HCT116 (cell line): ENCODE measurements around the gene ACOT12.

ENCODE experiments used
- CTCF ChIP-seq, 3 experiments: fragments of 200-600 bp in 1 of 3; sonication (generic) in 1 of 3; IDR thresholded peaks in 2 of 3; conservative IDR thresholded peaks in 1 of 3; 2 replicates each; pipeline ENCODE4 v1.5.1; 2012 to 2017; ENCODE audit warnings: low read depth in 2 of 3, low read length in 2 of 3, antibody characterized with exemption in 1 of 3, borderline replicate concordance in 1 of 3, control low read depth in 1 of 3, mild to moderate bottlenecking in 1 of 3, mixed read lengths in 1 of 3, mixed run types in 1 of 3, moderate library complexity in 1 of 3; ENCODE audit not compliant: insufficient read depth in 1 of 3
- EZH2 ChIP-seq: fragments of 200-600 bp; sonication (generic); IDR thresholded peaks from 2 replicates; pipeline ENCODE4 v1.6.1; 2017; ENCODE audit warnings: antibody characterized with exemption, mixed run types
- FOSL1 ChIP-seq: IDR thresholded peaks from 2 replicates; pipeline ENCODE4 v1.6.1; 2012; ENCODE audit warnings: low read depth
- MAX ChIP-seq: IDR thresholded peaks from 2 replicates; pipeline ENCODE4 v1.6.1; 2012
- POLR2A ChIP-seq: IDR thresholded peaks from 2 replicates; pipeline ENCODE4 v1.7.0; 2011; ENCODE audit warnings: borderline replicate concordance; ENCODE audit not compliant: insufficient read depth, insufficient read length; ENCODE audit errors: extremely low read depth
- REST ChIP-seq: IDR thresholded peaks from 2 replicates; pipeline ENCODE4 v1.6.1; 2012; ENCODE audit warnings: low read depth
- SIN3A ChIP-seq: IDR thresholded peaks from 2 replicates; pipeline ENCODE4 v1.6.1; 2012; ENCODE audit warnings: low read depth
- ZBTB33 ChIP-seq: IDR thresholded peaks from 2 replicates; pipeline ENCODE4 v1.6.1; 2011; ENCODE audit warnings: mild to moderate bottlenecking, low read length, moderate library complexity; ENCODE audit not compliant: insufficient replicate concordance; ENCODE audit errors: extremely low read depth

- no peak for TF ChIP-seq EZH2
- no peak for TF ChIP-seq CTCF (IDR thresholded peaks at IDR 0.05 in 2 of 3, conservative IDR thresholded peaks at IDR 0.05 in 1 of 3; ENCODE audit: borderline replicate concordance in 1 of 3, insufficient read depth in 1 of 3, low read depth in 2 of 3, low read length in 2 of 3)
- TF ChIP-seq POLR2A: no peak
- no peak for TF ChIP-seq ZBTB33
- no peak for TF ChIP-seq FOSL1
- TF ChIP-seq REST: no peak
- no peak for TF ChIP-seq MAX
- no peak for TF ChIP-seq SIN3A
Measured at GRCh38 chr5:81334304-81335061, 59.5 kb downstream of the ACOT12 start.
